Memory B cell (primary cell): ENCODE results near the gene CRACDL.

ENCODE experiments used
- ATAC-seq: fragments of 150-1000 bp; cut with Tn5 transposase; 2 replicates; pipeline ENCODE4 v1.10.0; 2021; ENCODE audit warnings: low read depth, mild to moderate bottlenecking, moderate library complexity
- DNase-seq, 2 donors: peaks; one replicate each; pipeline ENCODE4 v3.0.0; 2022; ENCODE audit warnings: low spot score in 2 of 2
- H3K27ac Mint-ChIP-seq: one replicate; pipeline ENCODE4 v1.8.0; 2022; ENCODE audit warnings: mild to moderate bottlenecking, moderate library complexity, mixed read lengths
- H3K27me3 Mint-ChIP-seq: one replicate; pipeline ENCODE4 v1.8.0; 2022; ENCODE audit warnings: mixed read lengths
- H3K36me3 Mint-ChIP-seq: one replicate; pipeline ENCODE4 v1.8.0; 2022; ENCODE audit warnings: mild to moderate bottlenecking, mixed read lengths
- H3K4me1 Mint-ChIP-seq: one replicate; pipeline ENCODE4 v1.8.0; 2022; ENCODE audit warnings: mixed read lengths
- H3K4me3 Mint-ChIP-seq: one replicate; pipeline ENCODE4 v1.8.0; 2022; ENCODE audit warnings: mild to moderate bottlenecking, moderate library complexity, mixed read lengths
- H3K9me3 Mint-ChIP-seq: one replicate; pipeline ENCODE4 v1.8.0; 2022; ENCODE audit warnings: mixed read lengths

Gene CRACDL

GRCh38 chr2:98819231-98819766 is 116.7 kb downstream of the CRACDL start:
- no peaks in the 10 kb centered on the region for H3K9me3 Mint-ChIP-seq
- H3K36me3 Mint-ChIP-seq, result no peaks in the 10 kb centered on the region
- DNase-seq, result no peak
- ATAC-seq, result no peak
- H3K4me1 Mint-ChIP-seq, result peaks cover 8% of the 10 kb centered on the region
- H3K4me3 Mint-ChIP-seq, result no peak overlapping the region
- H3K27ac Mint-ChIP-seq, result no peak overlapping the region
- peaks cover 3% of the 10 kb centered on the region for H3K27me3 Mint-ChIP-seq

GRCh38 chr2:98818164-98818563 is 117.9 kb downstream of the CRACDL start:
- no peaks in the 10 kb centered on the region for H3K9me3 Mint-ChIP-seq
- no peak overlapping the region for H3K27ac Mint-ChIP-seq

GRCh38 chr2:98816281-98816680 is 119.7 kb downstream of the CRACDL start:
- ATAC-seq (no peak), DNase-seq (no peak)
- Mint-ChIP-seq H3K4me1 (no peaks in the 10 kb centered on the region), H3K9me3 (no peaks in the 10 kb centered on the region), H3K27me3 (peaks cover 3% of the 10 kb centered on the region), H3K36me3 (no peaks in the 10 kb centered on the region), H3K4me3 (no peak overlapping the region), H3K27ac (no peak overlapping the region)

More at GRCh38 chr2:98818164-98818563, 117.9 kb downstream of the CRACDL start:
- ATAC-seq (no peak), DNase-seq (no peak)
- H3K4me3 Mint-ChIP-seq, result no peak overlapping the region
- H3K4me1 Mint-ChIP-seq, result no peaks in the 10 kb centered on the region
- H3K36me3 Mint-ChIP-seq, result no peaks in the 10 kb centered on the region
- peaks cover 3% of the 10 kb centered on the region for H3K27me3 Mint-ChIP-seq

- Mint-ChIP-seq H3K27me3 (peaks cover 3% of the 10 kb centered on the region), H3K9me3 (no peaks in the 10 kb centered on the region), H3K36me3 (no peaks in the 10 kb centered on the region), H3K4me3 (no peak overlapping the region), H3K4me1 (no peaks in the 10 kb centered on the region), H3K27ac (no peak overlapping the region)
- no peak for ATAC-seq
- no peak for DNase-seq
These were observed 120.2 kb downstream of the CRACDL start for GRCh38 chr2:98815795-98816194.

- peaks cover 8% of the 10 kb centered on the region for H3K27me3 Mint-ChIP-seq
- peaks cover 3% of the 10 kb centered on the region for H3K4me1 Mint-ChIP-seq
- ATAC-seq (no peak), DNase-seq (no peak)
- no peak overlapping the region for H3K27ac Mint-ChIP-seq
- H3K36me3 Mint-ChIP-seq, result no peaks in the 10 kb centered on the region
- no peak overlapping the region for H3K4me3 Mint-ChIP-seq
- no peaks in the 10 kb centered on the region for H3K9me3 Mint-ChIP-seq
These were observed 124.3 kb downstream of the CRACDL start for GRCh38 chr2:98811766-98812165.

GRCh38 chr2:98810588-98810928 is 125.5 kb downstream of the CRACDL start:
- peaks cover 6% of the 10 kb centered on the region for H3K27me3 Mint-ChIP-seq
- no peak overlapping the region for H3K4me3 Mint-ChIP-seq
- H3K9me3 Mint-ChIP-seq, result no peaks in the 10 kb centered on the region
- peaks cover 3% of the 10 kb centered on the region for H3K4me1 Mint-ChIP-seq
- DNase-seq (no peak), ATAC-seq (no peak)
- no peak overlapping the region for H3K27ac Mint-ChIP-seq
- no peaks in the 10 kb centered on the region for H3K36me3 Mint-ChIP-seq

GRCh38 chr2:98809878-98810587 is 126.0 kb downstream of the CRACDL start:
- H3K27me3 Mint-ChIP-seq, result peaks cover 6% of the 10 kb centered on the region
- ATAC-seq (no peak), DNase-seq (no peak)
- H3K4me3 Mint-ChIP-seq, result no peak overlapping the region
- no peaks in the 10 kb centered on the region for H3K36me3 Mint-ChIP-seq
- H3K4me1 Mint-ChIP-seq, result peaks cover 3% of the 10 kb centered on the region
- no peaks in the 10 kb centered on the region for H3K9me3 Mint-ChIP-seq
- no peak overlapping the region for H3K27ac Mint-ChIP-seq

GRCh38 chr2:98809116-98809515 is 126.9 kb downstream of the CRACDL start:
- DNase-seq, result no peak
- Mint-ChIP-seq H3K27ac (no peak overlapping the region), H3K27me3 (peaks cover 5% of the 10 kb centered on the region), H3K36me3 (no peaks in the 10 kb centered on the region), H3K4me3 (no peak overlapping the region), H3K9me3 (no peaks in the 10 kb centered on the region), H3K4me1 (peaks cover 3% of the 10 kb centered on the region)
- no peak for ATAC-seq

- no peak overlapping the region for H3K27ac Mint-ChIP-seq
- no peaks in the 10 kb centered on the region for H3K9me3 Mint-ChIP-seq
- DNase-seq (no peak), ATAC-seq (no peak)
- H3K36me3 Mint-ChIP-seq, result no peaks in the 10 kb centered on the region
- H3K4me1 Mint-ChIP-seq, result peaks cover 3% of the 10 kb centered on the region
- no peak overlapping the region for H3K4me3 Mint-ChIP-seq
- peaks cover 5% of the 10 kb centered on the region for H3K27me3 Mint-ChIP-seq
These were observed 127.5 kb downstream of the CRACDL start for GRCh38 chr2:98808546-98808945.

- Mint-ChIP-seq H3K27me3 (peaks cover 5% of the 10 kb centered on the region), H3K27ac (no peak overlapping the region), H3K4me1 (peaks cover 3% of the 10 kb centered on the region), H3K36me3 (no peaks in the 10 kb centered on the region), H3K4me3 (no peak overlapping the region), H3K9me3 (no peaks in the 10 kb centered on the region)
- ATAC-seq (no peak), DNase-seq (no peak)
These were observed 128.1 kb downstream of the CRACDL start for GRCh38 chr2:98807929-98808328.

GRCh38 chr2:98807221-98807620 is 128.8 kb downstream of the CRACDL start:
- ATAC-seq, result no peak
- Mint-ChIP-seq H3K4me1 (peaks cover 3% of the 10 kb centered on the region), H3K27ac (no peak overlapping the region), H3K4me3 (no peak overlapping the region), H3K27me3 (peaks cover 5% of the 10 kb centered on the region), H3K9me3 (no peaks in the 10 kb centered on the region), H3K36me3 (no peaks in the 10 kb centered on the region)
- no peak for DNase-seq

- peaks cover 5% of the 10 kb centered on the region for H3K27me3 Mint-ChIP-seq
- H3K9me3 Mint-ChIP-seq, result no peaks in the 10 kb centered on the region
- DNase-seq, result no peak
- H3K36me3 Mint-ChIP-seq, result no peaks in the 10 kb centered on the region
- no peak overlapping the region for H3K27ac Mint-ChIP-seq
- H3K4me1 Mint-ChIP-seq, result peaks cover 3% of the 10 kb centered on the region
- H3K4me3 Mint-ChIP-seq, result no peak overlapping the region
- no peak for ATAC-seq
These were observed 129.8 kb downstream of the CRACDL start for GRCh38 chr2:98806236-98806697.

GRCh38 chr2:98805412-98806171 is 130.4 kb downstream of the CRACDL start:
- no peak overlapping the region for H3K27ac Mint-ChIP-seq
- H3K4me1 Mint-ChIP-seq, result peaks cover 3% of the 10 kb centered on the region
- no peaks in the 10 kb centered on the region for H3K36me3 Mint-ChIP-seq
- no peaks in the 10 kb centered on the region for H3K9me3 Mint-ChIP-seq
- H3K27me3 Mint-ChIP-seq, result peaks cover 5% of the 10 kb centered on the region
- no peak for ATAC-seq
- no peak for DNase-seq
- H3K4me3 Mint-ChIP-seq, result no peak overlapping the region

- DNase-seq (no peak), ATAC-seq (no peak)
- peaks cover 3% of the 10 kb centered on the region for H3K4me1 Mint-ChIP-seq
- H3K36me3 Mint-ChIP-seq, result no peaks in the 10 kb centered on the region
- H3K4me3 Mint-ChIP-seq, result no peak overlapping the region
- no peaks in the 10 kb centered on the region for H3K9me3 Mint-ChIP-seq
- H3K27me3 Mint-ChIP-seq, result peaks cover 3% of the 10 kb centered on the region
- no peak overlapping the region for H3K27ac Mint-ChIP-seq
These were observed 131.3 kb downstream of the CRACDL start for GRCh38 chr2:98804736-98805135.
